ENCODE results near the gene NPL. TPM values are rescaled to one million over a fixed set of nuclear protein-coding genes. Genes with fewer than 3 reads are reported as not detected.

Gene NPL
- polyA plus RNA-seq, 1 donor from 2014 or later, result 1.2 TPM

DNA sequence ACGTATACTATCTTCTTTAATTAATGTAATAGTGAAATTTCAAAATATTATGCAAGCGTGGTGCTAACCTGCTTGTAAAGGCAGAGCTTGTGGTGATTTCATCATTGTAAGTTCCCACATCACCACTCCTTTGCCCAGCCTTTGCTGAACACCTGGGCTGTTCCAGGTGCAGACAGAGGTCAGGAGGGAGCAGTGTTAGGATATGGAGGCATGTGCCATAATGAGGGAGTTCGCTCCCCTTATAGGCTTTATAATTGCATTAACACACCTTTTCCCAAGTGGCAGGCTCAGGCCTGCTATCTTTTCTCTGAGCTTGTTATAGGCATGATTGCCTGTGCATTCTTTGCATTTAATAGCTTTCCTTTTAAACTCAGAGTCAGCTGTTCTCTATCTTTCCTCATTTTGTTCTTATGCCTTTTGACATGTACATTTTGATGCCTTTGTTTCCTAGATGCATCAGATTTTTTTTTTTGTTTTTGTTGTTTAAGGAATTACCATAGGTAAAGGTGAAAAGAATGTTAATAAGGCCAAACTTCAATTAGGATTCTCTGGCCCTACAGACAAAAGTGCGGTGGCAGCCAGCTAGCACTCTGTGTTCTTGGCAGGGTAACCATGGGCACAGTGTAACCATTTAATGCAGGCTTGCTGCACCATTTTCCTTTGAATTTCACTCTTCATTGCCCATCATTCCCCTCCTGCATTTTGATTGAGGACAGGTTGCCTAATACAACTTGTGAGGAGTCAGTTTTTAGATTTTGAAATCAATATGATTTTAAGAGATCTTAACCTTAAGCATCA lies 12.6 kb downstream of the NPL start:
- Histone ChIP-seq H3K9me2 (ENCODE audit: insufficient read depth, low read length) (no peaks in the 10 kb centered on the region), H3K4me2 (ENCODE audit: low read length) (no peak overlapping the region), H3K27ac (ENCODE audit: low read length) (no peak overlapping the region), H3K36me3 (ENCODE audit: insufficient read depth, low read length) (no peaks in the 10 kb centered on the region), H3K27me3 (ENCODE audit: insufficient read depth, low read depth, low read length) (no peaks in the 10 kb centered on the region), H3K79me2 (replicated peaks; ENCODE audit: insufficient read depth, low read length) (no peaks in the 10 kb centered on the region), H3F3A (ENCODE audit: insufficient read depth, low read length, poor library complexity, severe bottlenecking) (no peaks in the 10 kb centered on the region), H3K4me3 (ENCODE audit: low read length) (no peak overlapping the region), H2AFZ (ENCODE audit: low read depth, low read length) (no peak overlapping the region), H3K9me3 (ENCODE audit: low read length) (no peaks in the 10 kb centered on the region), H4K20me1 (ENCODE audit: insufficient read depth) (no peaks in the 10 kb centered on the region), H3K9ac (ENCODE audit: low read length) (no peak overlapping the region)
- TF ChIP-seq MXI1 (conservative IDR thresholded peaks at IDR 0.05; ENCODE audit: poor library complexity, severe bottlenecking) (no peak), EP300 (conservative IDR thresholded peaks at IDR 0.05; ENCODE audit: poor library complexity, severe bottlenecking) (no peak), POLR2AphosphoS5 (IDR thresholded peaks at IDR 0.05) (no peak)
- TF ChIP-seq, protein P1, sequence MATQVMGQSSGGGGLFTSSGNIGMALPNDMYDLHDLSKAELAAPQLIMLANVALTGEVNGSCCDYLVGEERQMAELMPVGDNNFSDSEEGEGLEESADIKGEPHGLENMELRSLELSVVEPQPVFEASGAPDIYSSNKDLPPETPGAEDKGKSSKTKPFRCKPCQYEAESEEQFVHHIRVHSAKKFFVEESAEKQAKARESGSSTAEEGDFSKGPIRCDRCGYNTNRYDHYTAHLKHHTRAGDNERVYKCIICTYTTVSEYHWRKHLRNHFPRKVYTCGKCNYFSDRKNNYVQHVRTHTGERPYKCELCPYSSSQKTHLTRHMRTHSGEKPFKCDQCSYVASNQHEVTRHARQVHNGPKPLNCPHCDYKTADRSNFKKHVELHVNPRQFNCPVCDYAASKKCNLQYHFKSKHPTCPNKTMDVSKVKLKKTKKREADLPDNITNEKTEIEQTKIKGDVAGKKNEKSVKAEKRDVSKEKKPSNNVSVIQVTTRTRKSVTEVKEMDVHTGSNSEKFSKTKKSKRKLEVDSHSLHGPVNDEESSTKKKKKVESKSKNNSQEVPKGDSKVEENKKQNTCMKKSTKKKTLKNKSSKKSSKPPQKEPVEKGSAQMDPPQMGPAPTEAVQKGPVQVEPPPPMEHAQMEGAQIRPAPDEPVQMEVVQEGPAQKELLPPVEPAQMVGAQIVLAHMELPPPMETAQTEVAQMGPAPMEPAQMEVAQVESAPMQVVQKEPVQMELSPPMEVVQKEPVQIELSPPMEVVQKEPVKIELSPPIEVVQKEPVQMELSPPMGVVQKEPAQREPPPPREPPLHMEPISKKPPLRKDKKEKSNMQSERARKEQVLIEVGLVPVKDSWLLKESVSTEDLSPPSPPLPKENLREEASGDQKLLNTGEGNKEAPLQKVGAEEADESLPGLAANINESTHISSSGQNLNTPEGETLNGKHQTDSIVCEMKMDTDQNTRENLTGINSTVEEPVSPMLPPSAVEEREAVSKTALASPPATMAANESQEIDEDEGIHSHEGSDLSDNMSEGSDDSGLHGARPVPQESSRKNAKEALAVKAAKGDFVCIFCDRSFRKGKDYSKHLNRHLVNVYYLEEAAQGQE (IDR thresholded peaks at IDR 0.05; ENCODE audit: borderline replicate concordance), result no peak

DNA sequence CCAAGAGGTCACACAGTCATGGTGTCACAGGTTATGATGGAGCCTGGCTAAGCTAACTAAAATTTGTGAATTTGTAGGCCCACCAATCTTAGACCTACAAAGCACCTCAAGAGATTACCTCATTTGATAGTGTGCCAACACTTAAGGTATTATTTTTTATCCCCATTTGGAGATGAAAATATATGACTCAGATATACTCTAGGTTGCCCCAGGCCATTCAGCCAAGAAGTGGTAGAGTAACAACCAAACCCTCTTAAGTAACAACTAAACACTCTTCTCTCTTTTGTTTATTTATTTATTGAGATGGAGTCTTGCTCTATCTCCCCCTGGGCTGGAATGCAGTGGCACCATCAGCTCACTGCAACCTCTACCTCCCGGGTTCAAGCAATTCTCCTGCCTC lies 14.3 kb downstream of the NPL start:
- Histone ChIP-seq H3F3A (ENCODE audit: insufficient read depth, low read length, poor library complexity, severe bottlenecking) (no peaks in the 10 kb centered on the region), H3K4me3 (ENCODE audit: low read length) (no peak overlapping the region), H3K79me2 (replicated peaks; ENCODE audit: insufficient read depth, low read length) (no peaks in the 10 kb centered on the region), H3K9ac (ENCODE audit: low read length) (no peak overlapping the region), H3K27me3 (ENCODE audit: insufficient read depth, low read depth, low read length) (no peaks in the 10 kb centered on the region), H4K20me1 (ENCODE audit: insufficient read depth) (no peaks in the 10 kb centered on the region), H3K9me2 (ENCODE audit: insufficient read depth, low read length) (no peaks in the 10 kb centered on the region), H3K4me2 (ENCODE audit: low read length) (no peak overlapping the region), H3K36me3 (ENCODE audit: insufficient read depth, low read length) (no peaks in the 10 kb centered on the region), H3K27ac (ENCODE audit: low read length) (no peak overlapping the region), H3K9me3 (ENCODE audit: low read length) (no peaks in the 10 kb centered on the region), H2AFZ (ENCODE audit: low read depth, low read length) (no peak overlapping the region)
- TF ChIP-seq MXI1 (conservative IDR thresholded peaks at IDR 0.05; ENCODE audit: poor library complexity, severe bottlenecking), result no peak
- no peak for TF ChIP-seq POLR2AphosphoS5 (IDR thresholded peaks at IDR 0.05)
- TF ChIP-seq EZH2 (IDR thresholded peaks at IDR 0.05; ENCODE audit: borderline replicate concordance, insufficient read depth, low read length, poor library complexity, severe bottlenecking), result no peak
- no peak for TF ChIP-seq CTCF (IDR thresholded peaks at IDR 0.05; ENCODE audit: poor library complexity, severe bottlenecking)
- TF ChIP-seq EP300 (conservative IDR thresholded peaks at IDR 0.05; ENCODE audit: poor library complexity, severe bottlenecking), result no peak
- TF ChIP-seq SMC3 (conservative IDR thresholded peaks at IDR 0.05; ENCODE audit: poor library complexity), result no peak
- TF ChIP-seq, protein P1 (IDR thresholded peaks at IDR 0.05; ENCODE audit: borderline replicate concordance), result no peak
- no peak for TF ChIP-seq RAD21 (conservative IDR thresholded peaks at IDR 0.05)
- TF ChIP-seq TAF1 (IDR thresholded peaks at IDR 0.05; ENCODE audit: low read depth), result no peak
